Measurements from ENCODE around the gene HPCAL1. TPM values are rescaled to one million over a fixed set of nuclear protein-coding genes. Genes with fewer than 3 reads are reported as not detected.

Gene HPCAL1
- total RNA-seq, 4 donors from 2014 or later, result 18.6 to 59.5 (median 37.1) TPM

- TF ChIP-seq CTCF (IDR thresholded peaks at IDR 0.05; ENCODE audit: low read depth), result no peak
These were observed 133.1 kb downstream of the HPCAL1 start for GRCh38 chr2:10435820-10436204.

GRCh38 chr2:10436583-10437110 is 133.9 kb downstream of the HPCAL1 start:
- no peak for TF ChIP-seq CTCF (IDR thresholded peaks at IDR 0.05; ENCODE audit: low read depth)

- TF ChIP-seq CTCF (IDR thresholded peaks at IDR 0.05; ENCODE audit: low read depth), result no peak
These were observed 135.1 kb downstream of the HPCAL1 start for GRCh38 chr2:10437806-10438205.

GRCh38 chr2:10438688-10439087 is 136.0 kb downstream of the HPCAL1 start:
- no peak for TF ChIP-seq CTCF (IDR thresholded peaks at IDR 0.05; ENCODE audit: low read depth)

GRCh38 chr2:10439185-10439879 is 136.6 kb downstream of the HPCAL1 start:
- TF ChIP-seq CTCF (IDR thresholded peaks at IDR 0.05; ENCODE audit: low read depth), result no peak

GRCh38 chr2:10439971-10440370 is 137.3 kb downstream of the HPCAL1 start:
- TF ChIP-seq CTCF (IDR thresholded peaks at IDR 0.05; ENCODE audit: low read depth), result no peak

GRCh38 chr2:10440736-10441135 is 138.0 kb downstream of the HPCAL1 start:
- TF ChIP-seq CTCF (IDR thresholded peaks at IDR 0.05; ENCODE audit: low read depth), result no peak

Data from subcutaneous adipose tissue (tissue), 4 donors.